H1 (cell line): ENCODE results near the gene KYNU. TPM values are rescaled to one million over a fixed set of nuclear protein-coding genes. Genes with fewer than 3 reads are reported as not detected.

ENCODE experiments used
- CTCF ChIA-PET: fragments of 300-600 bp; sonication (Branson Sonifier 250); formaldehyde crosslinking; loops from one replicate; lab custom pipeline; 2021; ENCODE audit not compliant: partially characterized antibody; lab: Charles Lee
- POLR2A ChIA-PET: fragments of 300-600 bp; sonication (Branson Sonifier 250); formaldehyde crosslinking; loops from one replicate; lab custom pipeline; 2021; ENCODE audit warnings: inconsistent platforms; ENCODE audit not compliant: partially characterized antibody; lab: Charles Lee
- DNase-seq, 2 experiments: peaks; one replicate each; pipeline versions ENCODE4 v3.0.0 to v3.0.0-alpha.2; 2010 to 2022; ENCODE audit warnings: low spot score in 2 of 2, low read depth in 1 of 2, mixed read lengths in 1 of 2
- FAIRE-seq: peaks from 2 replicates; lab custom pipeline; 2011; peaks lifted over from hg19 to GRCh38; lab: Jason Lieb, UNC
- H2AFZ ChIP-seq: 2 replicates; pipeline ENCODE4 v1.8.1; 2012; ENCODE audit warnings: low read length, inconsistent platforms
- H2AK5ac ChIP-seq: 2 replicates; pipeline ENCODE4 v1.6.1; 2013; ENCODE audit warnings: low read depth, low read length
- H2BK120ac ChIP-seq: replicated peaks from 2 replicates; pipeline ENCODE3; 2013; ENCODE audit warnings: low read depth, low read length, inconsistent platforms
- H2BK12ac ChIP-seq: 2 replicates; pipeline ENCODE4 v1.6.1; 2013; ENCODE audit warnings: low read depth, low read length
- H2BK15ac ChIP-seq: 2 replicates; pipeline ENCODE4 v1.6.1; 2013; ENCODE audit warnings: low read length
- H2BK20ac ChIP-seq: 2 replicates; pipeline ENCODE4 v1.6.1; 2013; ENCODE audit warnings: low read length
- H2BK5ac ChIP-seq: 2 replicates; pipeline ENCODE4 v1.6.1; 2013; ENCODE audit warnings: low read depth, low read length
- H3K14ac ChIP-seq: 2 replicates; pipeline ENCODE4 v1.6.1; 2013; ENCODE audit warnings: inconsistent platforms; ENCODE audit not compliant: insufficient read length
- H3K18ac ChIP-seq: 2 replicates; pipeline ENCODE4 v1.6.1; 2013; ENCODE audit warnings: low read length; ENCODE audit errors: extremely low read depth
- H3K23ac ChIP-seq: 2 replicates; pipeline ENCODE4 v1.6.1; 2013; ENCODE audit warnings: inconsistent platforms; ENCODE audit not compliant: insufficient read length
- H3K23me2 ChIP-seq: 2 replicates; pipeline ENCODE4 v1.6.1; 2013; ENCODE audit warnings: low read depth, low read length
- H3K27ac ChIP-seq: 2 replicates; pipeline ENCODE4 v1.6.1; 2011; ENCODE audit warnings: low read depth, low read length, inconsistent platforms
- H3K27me3 ChIP-seq, 4 experiments: replicated peaks in 1 of 4; 1 replicate in 1 of 4; 2 replicates in 3 of 4; pipeline versions ENCODE4 v1.6.1 to v1.8.1; 2011 to 2013; ENCODE audit warnings: low read length in 3 of 4, mild to moderate bottlenecking in 3 of 4, inconsistent platforms in 2 of 4, mixed read lengths in 2 of 4, moderate library complexity in 1 of 4; ENCODE audit not compliant: control insufficient read depth in 3 of 4, insufficient read depth in 3 of 4; ENCODE audit errors: extremely low read depth in 1 of 4
- H3K36me3 ChIP-seq, 4 experiments: 2 replicates each; pipeline versions ENCODE4 v1.6.1 to v1.8.1; 2011 to 2013; ENCODE audit warnings: mild to moderate bottlenecking in 4 of 4, low read length in 3 of 4, moderate library complexity in 2 of 4, control low read depth in 1 of 4, inconsistent platforms in 1 of 4; ENCODE audit not compliant: insufficient read depth in 4 of 4, control insufficient read depth in 2 of 4
- H3K4ac ChIP-seq: replicated peaks from 2 replicates; pipeline ENCODE3; 2013; ENCODE audit warnings: low read length, low read depth, mixed read lengths, inconsistent platforms; ENCODE audit not compliant: insufficient read length
- H3K4me1 ChIP-seq, 4 experiments: replicated peaks in 1 of 4; 1 replicate in 1 of 4; 2 replicates in 3 of 4; pipeline versions ENCODE4 v1.6.1 to v1.8.1; 2011 to 2013; ENCODE audit warnings: low read length in 3 of 4, inconsistent platforms in 2 of 4, mixed read lengths in 1 of 4; ENCODE audit not compliant: insufficient read depth in 4 of 4, control insufficient read depth in 3 of 4
- H3K4me2 ChIP-seq, 2 experiments: 2 replicates each; pipeline versions ENCODE4 v1.6.1 to v1.8.1; 2011 to 2013; ENCODE audit warnings: low read depth in 2 of 2, low read length in 2 of 2, control low read depth in 1 of 2, inconsistent platforms in 1 of 2, mild to moderate bottlenecking in 1 of 2; ENCODE audit not compliant: insufficient read depth in 1 of 2
- H3K4me3 ChIP-seq, 4 experiments: fragments of 200-600, 300-600 bp in 1 of 4; sonication (generic), shearing (Covaris generic), sonication (Bioruptor Twin) in 1 of 4; 2 replicates each; pipeline versions ENCODE4 v1.5.1 to v1.8.1; 2011 to 2016; ENCODE audit warnings: low read length in 4 of 4, low read depth in 3 of 4, control low read depth in 2 of 4, inconsistent platforms in 2 of 4, mild to moderate bottlenecking in 2 of 4, mixed read lengths in 1 of 4, moderate library complexity in 1 of 4; ENCODE audit not compliant: insufficient read depth in 2 of 4; ENCODE audit errors: extremely low read depth in 1 of 4
- H3K56ac ChIP-seq: replicated peaks from 2 replicates; pipeline ENCODE3; 2013; ENCODE audit warnings: low read depth, mild to moderate bottlenecking, mixed read lengths, low read length, inconsistent platforms; ENCODE audit not compliant: insufficient read length
- H3K79me1 ChIP-seq: 2 replicates; pipeline ENCODE4 v1.6.1; 2013; ENCODE audit warnings: low read depth, low read length, control low read depth
- H3K79me2 ChIP-seq, 2 experiments: 2 replicates each; pipeline versions ENCODE4 v1.6.1 to v1.8.1; 2012 to 2013; ENCODE audit warnings: low read length in 2 of 2, mild to moderate bottlenecking in 2 of 2, inconsistent platforms in 1 of 2; ENCODE audit not compliant: insufficient read depth in 2 of 2, control insufficient read depth in 1 of 2
- H3K9ac ChIP-seq, 4 experiments: replicated peaks in 1 of 4; 1 replicate in 1 of 4; 2 replicates in 3 of 4; pipeline versions ENCODE4 v1.6.1 to v1.8.1; 2011 to 2013; ENCODE audit warnings: low read depth in 3 of 4, low read length in 3 of 4, control low read depth in 2 of 4, mild to moderate bottlenecking in 2 of 4, moderate library complexity in 2 of 4, inconsistent platforms in 1 of 4; ENCODE audit errors: extremely low read depth in 1 of 4
- H3K9me3 ChIP-seq, 2 experiments: 2 replicates each; pipeline versions ENCODE4 v1.6.1 to v1.8.1; 2012 to 2013; ENCODE audit warnings: mild to moderate bottlenecking in 2 of 2, moderate library complexity in 2 of 2, control low read depth in 1 of 2, inconsistent platforms in 1 of 2, low read depth in 1 of 2, low read length in 1 of 2, mixed read lengths in 1 of 2; ENCODE audit not compliant: insufficient read depth in 2 of 2
- H4K20me1 ChIP-seq, 2 experiments: replicated peaks in 1 of 2; 2 replicates each; pipeline versions ENCODE3 to v1.8.1; 2011 to 2013; ENCODE audit warnings: inconsistent platforms in 2 of 2, low read length in 2 of 2, mild to moderate bottlenecking in 1 of 2; ENCODE audit not compliant: insufficient read depth in 2 of 2, control insufficient read depth in 1 of 2
- H4K5ac ChIP-seq: 2 replicates; pipeline ENCODE4 v1.6.1; 2013; ENCODE audit warnings: low read length, low read depth, mixed read lengths, inconsistent platforms; ENCODE audit not compliant: insufficient read length
- H4K8ac ChIP-seq: 2 replicates; pipeline ENCODE4 v1.8.0; 2013; ENCODE audit warnings: mild to moderate bottlenecking, moderate library complexity, low read length, inconsistent platforms; ENCODE audit not compliant: insufficient read depth; ENCODE audit errors: extremely low read depth
- H4K91ac ChIP-seq: replicated peaks from 2 replicates; pipeline ENCODE3; 2013; ENCODE audit warnings: low read length, mixed read lengths, inconsistent platforms; ENCODE audit not compliant: insufficient read length
- CBX8 ChIP-seq: fragments of 300-800, 300-1000 bp; sonication (generic); IDR thresholded peaks from 2 replicates; pipeline ENCODE4 v1.7.1; 2016; ENCODE audit warnings: low read depth, low read length, borderline replicate concordance
- GTF2F1 ChIP-seq: IDR thresholded peaks from 2 replicates; pipeline ENCODE4 v1.6.1; 2012; ENCODE audit warnings: low read depth, low read length, improper control_type of control experiment, borderline replicate concordance
- SP1 ChIP-seq: IDR thresholded peaks from 2 replicates; pipeline ENCODE4 v1.6.1; 2011; ENCODE audit warnings: low read depth, low read length
- WGBS, 2 experiments: shearing (Covaris generic) in 1 of 2; methylation state at CpG; one replicate each; pipeline versions ENCODE4 v1.1.6 to v1.1.7; 2013 to 2015; ENCODE audit warnings: low lambda C conversion rate in 2 of 2, mixed read lengths in 2 of 2, inconsistent platforms in 1 of 2, low coverage in 1 of 2, missing lambda C conversion rate in 1 of 2; ENCODE audit not compliant: insufficient replicate concordance in 2 of 2, insufficient coverage in 1 of 2, insufficient read length in 1 of 2; ENCODE audit errors: extremely low coverage in 1 of 2, missing lambda C conversion rate in 1 of 2; 5-methylcytosine and 5-hydroxymethylcytosine counted together
- polyA plus RNA-seq, 7 experiments: library from polyadenylated mRNA; depleted of rRNA in 3 of 7; stranded (reverse) in 5 of 7; unstranded in 2 of 7; fragments of >200 nt in 5 of 7; fragments of 200-250 nt in 2 of 7; gene quantifications; 1 replicate in 5 of 7; 2 replicates in 1 of 7; 4 replicates in 1 of 7; pipeline versions ENCODE4 v1.2.1 to v1.2.3, GENCODE V29; 2011 to 2013; ENCODE audit warnings: missing spikeins in 2 of 7, mixed read lengths in 2 of 7
- total RNA-seq: library from RNA; stranded (reverse); fragmentation: NEBNext Ultra II Directional; extraction: Animal tissue kit (Norgen Biotek cat#: 25700); gene quantifications from 2 replicates; pipeline ENCODE4 v1.2.1, GENCODE V29; 2021

KYNU gene
- total and polyA plus RNA-seq, 2 of the 8 experiments (the other 6 are each of a cell fraction or from before 2014, with no cell fraction given) = 0.09 to 0.13 TPM

GRCh38 chr2:142984657-142985056, 107.2 kb downstream of the KYNU start:
- Histone ChIP-seq H3K9me3 (no peaks in the 10 kb centered on the region), H4K20me1 (no peaks in the 10 kb centered on the region), H2BK120ac (no peak overlapping the region), H3K9ac (no peak overlapping the region), H3K4ac (no peak overlapping the region), H3K4me2 (no peak overlapping the region), H3K4me1 (no peaks in the 10 kb centered on the region), H3K79me2 (no peaks in the 10 kb centered on the region), H4K91ac (no peak overlapping the region), H2BK20ac (no peak overlapping the region), H2AK5ac (no peak overlapping the region), H4K8ac (no peak overlapping the region), H2BK12ac (no peak overlapping the region), H3K36me3 (no peaks in the 10 kb centered on the region), H3K4me3 (no peak overlapping the region), H2AFZ (no peak overlapping the region), H3K79me1 (no peaks in the 10 kb centered on the region), H3K56ac (no peak overlapping the region), H4K5ac (no peak overlapping the region), H3K27me3 (no peaks in the 10 kb centered on the region), H3K27ac (no peak overlapping the region), H3K23ac (no peak overlapping the region), H2BK5ac (no peak overlapping the region), H3K18ac (no peak overlapping the region), H3K14ac (no peak overlapping the region), H2BK15ac (no peak overlapping the region), H3K23me2 (no peaks in the 10 kb centered on the region)
- DNase-seq (no peak), FAIRE-seq (no peak)
- CTCF ChIA-PET = interaction anchor here (1.1 kb wide), 1 partner anchor 9 kb away, joined by 3 read pairs; no protein-coding TSS in a partner anchor
- 96% methylated on average over 2 of the region's 2 CpGs; no CpG with 5 or more reads in 1 of the 2 experiments for WGBS, 2 experiments
- TF ChIP-seq SP1 (no peak), GTF2F1 (no peak), CBX8 (no peak)
- POLR2A ChIA-PET = no interaction called here
